Activated CD8-positive, alpha-beta memory T cell treated with anti-CD3 and anti-CD28 coated beads, Interleukin-2, amount 50 U/mL, for 1 hour (primary cell): ENCODE data around the gene P2RY2.
"Not testable (repeated sequence)": the region's sequence is repeated elsewhere in the genome, so short reads cannot be mapped to it uniquely, and the experiment has no call there.

Experiments
- DNase-seq: peaks from one replicate; pipeline ENCODE4 v3.0.0-alpha.2; 2020; ENCODE audit errors: extremely low read depth

P2RY2 gene

GRCh38 chr11:73266646-73267020 lies 48.6 kb downstream of the P2RY2 start:
- DNase-seq = no peak

- no peak for DNase-seq
Observed at GRCh38 chr11:73267122-73267846, 49.2 kb downstream of the P2RY2 start.

DNA sequence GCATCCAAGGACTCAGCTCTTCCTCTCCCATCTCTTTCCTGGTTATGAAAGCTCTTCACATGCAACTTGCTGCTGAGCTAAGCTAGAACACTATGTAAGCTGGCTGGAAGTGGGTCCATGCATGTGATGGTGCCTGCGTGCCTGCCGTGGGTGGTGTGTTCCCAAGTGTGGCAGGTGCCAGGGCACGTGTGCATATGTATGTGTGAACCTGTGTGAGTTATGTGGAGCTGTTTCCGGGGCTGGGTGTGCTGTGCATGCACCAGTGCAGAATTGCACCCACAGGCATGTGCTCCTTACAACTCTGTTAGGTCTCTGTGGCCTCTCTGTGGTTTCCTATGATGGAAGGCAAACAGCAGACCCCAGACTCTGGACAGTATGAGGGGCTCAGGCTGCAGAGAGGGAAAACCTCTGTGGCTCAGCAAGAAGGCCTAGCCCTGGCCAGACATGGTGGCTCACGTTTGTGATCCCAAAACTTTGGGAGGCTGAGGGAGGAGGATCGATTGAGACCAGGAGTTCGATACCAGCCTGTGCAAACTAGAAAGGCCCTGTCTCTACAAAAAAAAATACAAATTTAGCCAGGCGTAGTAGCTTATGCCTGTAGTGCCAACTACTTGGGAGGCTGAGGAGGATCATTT lies 49.9 kb downstream of the P2RY2 start:
- DNase-seq = no peak

GRCh38 chr11:73268671-73269271 lies 50.7 kb downstream of the P2RY2 start:
- no peak for DNase-seq

GRCh38 chr11:73269459-73270015 lies 51.5 kb downstream of the P2RY2 start:
- no peak for DNase-seq

- DNase-seq = no peak
Observed at GRCh38 chr11:73270016-73270854, 52.2 kb downstream of the P2RY2 start.

GRCh38 chr11:73270855-73271477 lies 52.9 kb downstream of the P2RY2 start:
- no peak for DNase-seq

DNA sequence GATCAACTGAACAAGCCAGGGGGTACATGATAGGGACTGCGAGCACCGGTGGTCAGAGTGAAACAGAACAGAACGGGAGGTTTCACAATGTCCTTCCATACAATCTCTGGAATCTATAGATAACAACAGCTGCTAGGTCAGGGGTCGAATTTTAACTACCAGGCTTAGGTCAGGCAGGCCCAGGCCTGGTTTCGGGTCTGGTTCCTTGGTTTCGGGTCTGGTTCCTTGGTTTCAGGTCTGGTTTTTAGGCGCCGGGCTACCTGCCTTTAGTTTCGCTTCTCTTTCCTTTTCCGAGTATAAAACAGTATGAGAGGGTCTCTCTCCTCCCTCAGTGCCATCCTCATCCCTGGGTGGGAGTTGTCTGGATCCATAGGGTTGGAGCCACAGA lies 53.4 kb downstream of the P2RY2 start:
- DNase-seq = not testable (repeated sequence)

DNA sequence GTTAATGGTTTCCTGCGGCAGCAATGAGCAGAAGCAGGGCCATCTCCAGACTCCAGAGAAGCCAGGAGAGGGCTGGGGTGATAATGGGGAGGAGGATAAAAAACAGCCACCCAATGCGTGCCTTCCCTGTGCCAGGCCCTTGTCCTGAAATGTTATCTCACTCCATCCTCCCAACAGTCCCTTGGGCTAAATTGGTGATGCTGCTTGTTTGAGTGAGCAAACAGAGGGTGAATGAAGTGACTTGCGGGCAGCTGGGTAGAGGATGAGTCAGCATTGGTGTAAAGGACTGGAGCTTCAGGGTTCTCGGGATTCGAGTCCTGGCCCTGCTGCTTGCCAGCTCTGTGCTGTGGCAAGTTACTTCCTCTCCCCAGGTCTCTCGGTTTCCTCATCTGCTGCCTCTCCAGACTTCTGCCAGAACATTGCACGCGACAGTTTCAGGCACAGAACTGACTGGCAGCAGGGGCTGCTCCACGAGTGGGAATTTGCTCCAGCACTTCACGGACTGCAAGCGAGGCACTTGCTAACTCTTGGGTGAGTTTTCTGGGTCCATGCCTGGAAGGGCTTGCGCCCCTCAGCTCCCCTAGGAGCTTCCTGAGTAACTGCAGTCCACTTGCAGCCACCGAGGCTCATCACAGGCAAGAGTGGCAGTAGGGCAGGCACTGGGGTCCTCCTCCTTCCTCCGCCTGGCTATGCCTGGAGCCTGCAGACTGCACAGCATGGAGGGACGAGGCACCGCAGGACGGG lies 54.0 kb downstream of the P2RY2 start, which contains the start of gene P2RY6:
TSS of gene P2RY6 (plus strand) at position 403 of the 744 bp plus-strand sequence. CDS start 24,181 bp downstream, outside the sequence.
- DNase-seq = no peak

GRCh38 chr11:73272680-73273038 lies 54.6 kb downstream of the P2RY2 start:
- DNase-seq = no peak

DNA sequence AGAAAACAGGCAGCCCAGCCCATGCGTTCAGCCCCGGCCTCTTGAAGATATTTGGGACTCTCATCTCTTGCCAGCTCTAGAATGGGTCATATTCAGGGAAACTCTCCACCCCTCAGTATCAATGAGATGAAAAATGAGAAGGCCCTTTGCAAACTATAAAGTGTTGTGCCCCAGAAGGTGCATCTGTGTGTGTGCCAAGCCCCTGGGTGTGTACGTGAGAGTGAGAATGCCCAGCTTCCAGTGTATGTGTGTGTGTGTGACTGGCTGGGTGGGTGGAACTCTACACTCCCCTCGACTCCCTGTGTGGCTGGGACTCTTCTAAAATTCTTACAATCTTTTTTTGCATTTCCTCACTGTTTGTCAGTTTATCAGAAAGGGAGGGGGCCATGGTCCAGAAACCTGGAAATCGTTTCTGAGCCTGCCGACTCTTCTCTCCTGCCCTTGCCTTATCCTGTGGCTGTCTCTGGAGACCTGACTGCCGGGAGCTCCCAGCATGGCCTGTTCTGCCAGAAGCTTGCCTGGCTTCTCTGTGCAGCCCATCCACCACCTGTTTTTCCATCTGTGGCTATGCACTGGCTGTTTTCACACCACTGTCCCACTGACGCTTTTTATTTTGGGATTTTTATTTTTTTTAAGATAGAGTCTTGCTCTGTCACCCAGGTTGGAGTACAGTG lies 55.3 kb downstream of the P2RY2 start:
- no peak for DNase-seq

GRCh38 chr11:73274191-73274590 lies 56.1 kb downstream of the P2RY2 start:
- DNase-seq = not testable (repeated sequence)

- DNase-seq = no peak
Observed at GRCh38 chr11:73274722-73275380, 56.8 kb downstream of the P2RY2 start.

DNA sequence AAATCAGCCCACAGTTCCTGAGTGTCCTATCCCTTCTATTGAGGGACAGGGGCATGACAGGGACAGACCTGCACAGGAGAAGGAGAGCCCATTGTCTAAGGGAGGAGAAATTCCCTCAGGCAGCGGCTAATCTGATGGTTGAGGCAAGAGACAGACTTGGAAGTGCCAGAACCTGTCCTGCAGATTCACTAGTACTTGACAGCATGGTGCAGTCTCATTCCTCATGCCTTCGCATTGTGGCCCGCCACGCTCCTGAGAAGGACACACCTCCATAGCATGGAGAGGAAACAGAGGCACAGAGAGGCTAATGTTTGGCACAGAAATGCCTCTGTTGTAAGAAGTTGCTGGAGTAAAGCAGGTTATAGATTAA lies 57.3 kb downstream of the P2RY2 start:
- no peak for DNase-seq

DNA sequence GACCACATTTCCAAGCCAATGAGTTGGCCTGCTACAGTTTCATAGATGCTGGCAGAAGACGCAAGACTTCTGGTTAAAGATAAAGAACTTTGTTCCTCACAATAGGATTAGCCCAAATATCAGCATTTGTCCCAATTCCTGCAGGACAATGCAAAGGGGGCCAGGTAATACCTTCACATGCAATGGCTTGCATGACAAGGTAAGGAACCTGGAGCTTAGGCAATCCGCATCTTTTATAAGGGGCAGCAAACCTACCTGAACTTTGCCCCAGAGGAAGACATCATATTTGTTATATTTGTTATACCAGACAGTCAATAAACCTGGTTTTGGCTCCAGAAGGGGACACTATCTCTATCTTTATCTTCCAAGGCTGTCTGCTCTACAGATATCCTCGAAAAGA lies 59.4 kb downstream of the P2RY2 start:
- no peak for DNase-seq

DNA sequence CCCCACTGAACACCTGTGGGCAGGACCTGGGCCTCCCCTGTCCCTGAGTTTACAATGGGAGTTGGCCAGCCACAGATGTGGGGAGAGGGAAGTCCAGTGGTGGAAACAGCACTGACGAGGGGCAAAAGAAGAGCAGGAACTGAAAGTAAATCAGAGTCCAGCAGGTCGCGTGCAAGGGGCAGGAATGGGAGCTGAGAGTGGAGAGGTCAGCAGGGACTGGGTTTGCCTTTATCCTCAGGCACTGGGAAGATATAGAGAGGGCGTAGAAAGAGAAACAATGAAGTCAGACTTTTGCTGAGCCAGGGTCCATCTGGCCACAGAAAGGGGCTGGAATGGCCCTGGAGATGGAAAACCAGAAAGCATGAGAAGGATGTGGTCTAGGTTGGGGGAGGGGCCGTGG lies 62.5 kb downstream of the P2RY2 start:
- no peak for DNase-seq

- DNase-seq = no peak
Observed at GRCh38 chr11:73281201-73281741, 63.2 kb downstream of the P2RY2 start.

GRCh38 chr11:73281796-73282660 lies 63.9 kb downstream of the P2RY2 start:
- DNase-seq = no peak
